ENCODE data around the gene MN1. TPM values are rescaled to one million over a fixed set of nuclear protein-coding genes. Genes with fewer than 3 reads are reported as not detected.

MN1 gene
- total and polyA plus RNA-seq, 2 donors (not counting 1 experiment from before 2014, with no cell fraction given) = 0.02 to 0.12 TPM

GRCh38 chr22:27725661-27726060 lies 75.9 kb downstream of the MN1 start:
- Histone ChIP-seq H3K9me3 (ENCODE audit: control extremely low read depth in 1 of 3, control insufficient read depth in 2 of 3, insufficient read depth in 1 of 3, low read length in 2 of 3) (peaks cover 0 to 7% (median 0%) of the 10 kb centered on the region in 3 donors), H3K36me3 (replicated peaks in 1 of 2; ENCODE audit: control extremely low read depth in 1 of 2, control insufficient read depth in 1 of 2, extremely low read depth in 1 of 2, insufficient read depth in 2 of 2, low read length in 1 of 2) (no peaks in the 10 kb centered on the region), H4K20me1 (ENCODE audit: control insufficient read depth, insufficient read depth, low read length, poor library complexity, severe bottlenecking) (no peaks in the 10 kb centered on the region), H2AFZ (ENCODE audit: insufficient read depth, low read depth, low read length, poor library complexity, severe bottlenecking) (no peak overlapping the region), H3K79me2 (ENCODE audit: control insufficient read depth, insufficient read depth, low read length) (no peaks in the 10 kb centered on the region), H3K27me3 (replicated peaks in 1 of 4; ENCODE audit: control extremely low read depth in 1 of 4, control insufficient read depth in 3 of 4, insufficient read depth in 4 of 4, low read length in 3 of 4) (no peaks in the 10 kb centered on the region), H3K4me1 (ENCODE audit: control insufficient read depth in 2 of 2, insufficient read depth in 2 of 2, low read length in 2 of 2) (peaks cover 0 to 8% of the 10 kb centered on the region in 2 donors), H3K4me3 (ENCODE audit: control extremely low read depth in 1 of 5, extremely low read depth in 1 of 5, insufficient read depth in 1 of 5, low read depth in 2 of 5, low read length in 4 of 5) (no peak overlapping the region), H3K27ac (ENCODE audit: low read length in 2 of 2) (no peak overlapping the region), H3K9ac (ENCODE audit: low read length) (no peak overlapping the region), H3K4me2 (replicated peaks; ENCODE audit: low read depth, low read length, poor library complexity, severe bottlenecking) (no peak overlapping the region)
- ATAC-seq (ENCODE audit: low read depth) (no peak), DNase-seq (no peak)
- CTCF ChIA-PET = no interaction called here
- peaks cover 5% of the 10 kb centered on the region for H3K9me3 Mint-ChIP-seq (ENCODE audit: insufficient read depth)
- intact Hi-C loops (cut with micrococcal nuclease) = no loop called here
- H3K27me3 Mint-ChIP-seq = peaks cover 9% of the 10 kb centered on the region
- POLR2A ChIA-PET = no interaction called here
- TF ChIP-seq EZH2 (IDR thresholded peaks at IDR 0.05; ENCODE audit: borderline replicate concordance, insufficient read depth, low read depth, low read length, poor library complexity, severe bottlenecking) (no peak), CTCF (IDR thresholded peaks at IDR 0.05) (no peak)
- no peak overlapping the region for H3K27ac Mint-ChIP-seq
- 66% methylated on average over 3 of the region's 5 CpGs for WGBS (ENCODE audit: insufficient coverage)
- no peak overlapping the region for H3K4me3 Mint-ChIP-seq
- peaks cover 4% of the 10 kb centered on the region for H3K4me1 Mint-ChIP-seq

- H3K4me3 ChIP-seq (ENCODE audit: control extremely low read depth in 1 of 5, extremely low read depth in 1 of 5, insufficient read depth in 1 of 5, low read depth in 2 of 5, low read length in 4 of 5) = no peak overlapping the region
- no peak overlapping the region for H3K9ac ChIP-seq (ENCODE audit: low read length)
- peaks cover 0 to 7% (median 0%) of the 10 kb centered on the region in 3 donors for H3K9me3 ChIP-seq (ENCODE audit: control extremely low read depth in 1 of 3, control insufficient read depth in 2 of 3, insufficient read depth in 1 of 3, low read length in 2 of 3)
- Mint-ChIP-seq H3K9me3 (ENCODE audit: insufficient read depth) (peaks cover 5% of the 10 kb centered on the region), H3K27me3 (peaks cover 9% of the 10 kb centered on the region), H3K4me1 (peaks cover 4% of the 10 kb centered on the region), H3K4me3 (no peak overlapping the region), H3K27ac (no peak overlapping the region)
- ATAC-seq (ENCODE audit: low read depth) (no peak), DNase-seq (no peak)
- H2AFZ ChIP-seq (ENCODE audit: insufficient read depth, low read depth, low read length, poor library complexity, severe bottlenecking) = no peak overlapping the region
- no peaks in the 10 kb centered on the region for H3K27me3 ChIP-seq (replicated peaks in 1 of 4; ENCODE audit: control extremely low read depth in 1 of 4, control insufficient read depth in 3 of 4, insufficient read depth in 4 of 4, low read length in 3 of 4)
- intact Hi-C loops (cut with micrococcal nuclease) = no loop called here
- no peak overlapping the region for H3K27ac ChIP-seq (ENCODE audit: low read length in 2 of 2)
- H3K4me2 ChIP-seq (replicated peaks; ENCODE audit: low read depth, low read length, poor library complexity, severe bottlenecking) = no peak overlapping the region
- H3K36me3 ChIP-seq (replicated peaks in 1 of 2; ENCODE audit: control extremely low read depth in 1 of 2, control insufficient read depth in 1 of 2, extremely low read depth in 1 of 2, insufficient read depth in 2 of 2, low read length in 1 of 2) = no peaks in the 10 kb centered on the region
- no peak for TF ChIP-seq EZH2 (IDR thresholded peaks at IDR 0.05; ENCODE audit: borderline replicate concordance, insufficient read depth, low read depth, low read length, poor library complexity, severe bottlenecking)
- TF ChIP-seq CTCF (IDR thresholded peaks at IDR 0.05) = no peak
- CTCF ChIA-PET = no interaction called here
- H3K79me2 ChIP-seq (ENCODE audit: control insufficient read depth, insufficient read depth, low read length) = no peaks in the 10 kb centered on the region
- H4K20me1 ChIP-seq (ENCODE audit: control insufficient read depth, insufficient read depth, low read length, poor library complexity, severe bottlenecking) = no peaks in the 10 kb centered on the region
- WGBS (ENCODE audit: insufficient coverage) = 86% methylated on average over 4 of the region's 4 CpGs
- POLR2A ChIA-PET = no interaction called here
- peaks cover 0 to 8% of the 10 kb centered on the region in 2 donors for H3K4me1 ChIP-seq (ENCODE audit: control insufficient read depth in 2 of 2, insufficient read depth in 2 of 2, low read length in 2 of 2)
These were observed 76.8 kb downstream of the MN1 start for GRCh38 chr22:27724709-27725108.
